AG08395 (cell line): ENCODE measurements around the gene CEP170B.
"Not testable (repeated sequence)": the region's sequence is repeated elsewhere in the genome, so short reads cannot be mapped to it uniquely, and the experiment has no call there.

Experiments
- DNase-seq: peaks from one replicate; pipeline ENCODE4 v3.0.0; 2012; ENCODE audit warnings: mixed read lengths, low spot score

CEP170B gene

DNA sequence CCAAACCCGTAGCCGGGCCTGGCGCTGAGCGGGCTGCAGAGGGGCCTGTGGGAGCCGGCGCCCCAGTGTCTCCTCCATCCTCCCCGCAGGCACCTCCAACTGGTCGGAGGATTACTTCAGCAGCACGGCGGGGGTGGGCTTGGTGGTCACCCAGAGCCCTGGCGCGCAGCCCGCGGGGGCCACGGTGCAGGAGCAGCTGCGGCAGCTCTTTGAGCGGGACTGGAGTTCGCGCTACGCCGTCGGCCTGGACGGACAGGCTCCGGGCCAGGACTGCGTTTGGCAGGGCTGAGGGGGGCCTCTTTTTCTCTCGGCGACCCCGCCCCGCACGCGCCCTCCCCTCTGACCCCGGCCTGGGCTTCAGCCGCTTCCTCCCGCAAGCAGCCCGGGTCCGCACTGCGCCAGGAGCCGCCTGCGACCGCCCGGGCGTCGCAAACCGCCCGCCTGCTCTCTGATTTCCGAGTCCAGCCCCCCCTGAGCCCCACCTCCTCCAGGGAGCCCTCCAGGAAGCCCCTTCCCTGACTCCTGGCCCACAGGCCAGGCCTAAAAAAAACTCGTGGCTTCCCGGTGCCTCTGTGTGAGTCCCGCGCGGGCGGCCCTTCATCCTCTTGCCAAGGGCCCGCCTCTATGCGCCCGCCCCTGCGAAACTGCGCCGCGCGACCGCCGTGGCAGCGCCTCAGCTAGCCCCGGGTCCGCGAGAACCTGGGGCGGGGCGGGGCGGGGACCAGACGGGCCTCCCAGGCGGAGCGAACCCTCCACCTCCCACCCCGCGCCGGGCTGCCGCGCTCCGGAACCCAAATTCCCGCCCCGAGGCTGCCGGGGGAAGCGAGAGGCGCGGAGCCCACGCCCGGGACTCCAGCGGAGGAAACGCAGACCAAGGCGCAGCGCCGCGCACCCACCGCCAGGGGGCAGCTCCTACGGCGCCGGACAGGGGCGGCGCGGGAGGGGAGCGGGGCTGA is 67.9 kb downstream of the CEP170B start:
- DNase-seq = peak; percentile 94

GRCh38 chr14:104933746-104934733 is 69.0 kb downstream of the CEP170B start:
- DNase-seq = peak; percentile 1

GRCh38 chr14:104935026-104935650 is 70.1 kb downstream of the CEP170B start:
- peak; percentile 2 for DNase-seq

DNA sequence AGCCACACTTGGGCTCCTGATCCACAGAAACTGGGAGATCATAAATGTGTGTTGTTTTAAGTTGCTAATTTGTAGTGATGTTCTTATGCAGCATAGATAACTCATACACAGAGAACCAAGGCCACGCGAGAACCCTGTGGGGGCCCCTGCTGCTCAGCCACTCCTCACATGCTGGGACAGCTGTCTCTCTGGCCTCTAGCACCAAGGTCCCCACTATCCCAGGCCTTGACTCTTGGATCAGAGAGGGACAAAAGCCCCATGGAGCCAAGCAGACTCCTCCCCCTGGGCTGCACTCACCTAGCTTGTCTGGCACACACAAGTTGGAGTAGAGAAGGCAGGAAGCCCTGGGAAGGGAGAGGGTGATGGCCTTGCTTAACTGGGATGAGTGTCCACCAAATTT is 70.9 kb downstream of the CEP170B start:
- DNase-seq = no peak

DNA sequence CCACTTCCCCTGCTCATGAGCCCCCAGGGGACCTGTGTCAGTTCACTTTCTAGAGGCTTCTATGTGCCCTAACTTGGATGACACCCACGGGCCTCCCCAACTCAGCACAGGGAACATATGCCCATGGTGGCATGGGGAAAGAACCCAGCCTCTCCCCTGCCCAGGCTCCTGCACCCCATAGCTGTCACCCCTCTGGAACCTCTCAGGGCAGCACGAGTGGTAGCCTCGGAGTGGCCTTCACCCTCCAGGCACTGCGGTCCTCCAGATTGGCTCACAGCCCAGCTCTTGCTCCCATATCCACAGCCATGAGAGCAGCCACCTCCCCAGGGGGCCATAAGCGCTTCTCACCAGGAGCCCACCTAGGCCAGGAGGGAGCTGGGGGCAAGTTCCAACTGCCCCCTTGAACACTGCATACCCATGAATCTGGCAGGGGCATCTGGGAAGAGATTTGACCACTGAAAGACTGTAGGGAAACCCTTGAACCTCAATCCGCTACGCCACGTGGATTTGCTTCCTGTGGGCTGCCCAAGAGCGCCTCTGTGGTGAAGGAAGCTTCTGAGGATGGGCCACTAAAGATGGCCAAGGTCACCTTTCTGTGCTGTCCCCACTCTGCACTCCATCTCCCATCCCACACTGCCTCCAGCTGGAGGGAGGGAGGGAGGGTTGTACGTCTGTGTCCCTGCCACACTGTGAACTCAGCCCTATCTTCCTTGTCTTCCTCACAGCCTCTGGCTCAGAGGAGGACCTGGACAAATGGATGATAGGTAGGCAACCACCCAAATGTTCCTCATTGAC is 71.5 kb downstream of the CEP170B start:
- peak; percentile 3 for DNase-seq

DNA sequence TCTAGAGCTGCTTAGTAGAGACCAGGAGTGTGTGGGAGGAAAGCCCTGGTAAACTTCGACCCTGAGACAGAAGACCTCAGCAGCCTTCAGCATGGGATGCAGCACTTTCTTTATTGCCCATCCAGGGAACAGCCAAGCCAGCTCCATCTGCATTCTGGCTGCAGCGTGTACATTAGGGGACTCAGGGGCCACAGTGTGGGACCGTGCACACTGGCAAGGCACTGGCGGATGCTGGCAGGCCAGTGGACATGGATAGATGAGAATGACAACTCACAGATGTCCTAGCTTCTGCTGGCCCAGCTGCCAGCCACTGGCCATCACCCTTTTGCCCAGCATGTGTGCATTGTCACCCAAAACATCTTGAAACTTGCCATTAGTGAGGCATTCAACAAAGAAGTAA is 72.1 kb downstream of the CEP170B start:
- DNase-seq = peak; percentile 4

DNA sequence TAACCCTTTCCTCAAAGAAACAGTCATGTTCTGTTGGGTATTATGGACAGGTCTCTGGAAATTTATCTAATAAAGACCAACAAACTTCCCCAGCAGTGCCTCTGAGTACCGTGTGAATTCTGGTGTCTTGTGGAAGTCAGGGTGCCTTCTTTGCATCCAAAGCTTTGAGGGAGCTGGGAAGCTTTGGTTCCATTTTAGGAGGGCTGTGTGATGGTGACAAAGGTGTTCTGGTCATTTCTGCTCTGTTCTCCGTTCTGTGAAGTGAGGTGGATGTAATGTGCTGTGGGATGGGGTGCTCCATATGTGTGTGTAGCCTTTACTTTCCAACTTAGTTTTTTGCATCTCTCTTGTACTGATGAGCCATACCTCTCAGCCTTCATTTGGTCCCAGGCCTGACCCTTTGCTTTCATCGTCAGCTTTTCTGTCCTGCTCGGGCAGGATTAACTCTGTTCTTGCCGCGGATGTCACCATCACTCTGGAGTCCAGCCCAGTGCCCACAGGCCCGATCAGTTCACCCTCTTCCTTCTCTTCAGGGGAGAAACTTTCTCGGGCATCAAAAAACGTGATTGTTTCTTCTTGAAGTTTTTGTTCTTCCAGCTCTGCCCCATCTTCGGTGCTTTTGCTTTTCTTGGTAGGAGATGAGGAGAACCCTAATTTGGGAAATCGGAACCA is 72.8 kb downstream of the CEP170B start:
- DNase-seq = peak; percentile 1

DNA sequence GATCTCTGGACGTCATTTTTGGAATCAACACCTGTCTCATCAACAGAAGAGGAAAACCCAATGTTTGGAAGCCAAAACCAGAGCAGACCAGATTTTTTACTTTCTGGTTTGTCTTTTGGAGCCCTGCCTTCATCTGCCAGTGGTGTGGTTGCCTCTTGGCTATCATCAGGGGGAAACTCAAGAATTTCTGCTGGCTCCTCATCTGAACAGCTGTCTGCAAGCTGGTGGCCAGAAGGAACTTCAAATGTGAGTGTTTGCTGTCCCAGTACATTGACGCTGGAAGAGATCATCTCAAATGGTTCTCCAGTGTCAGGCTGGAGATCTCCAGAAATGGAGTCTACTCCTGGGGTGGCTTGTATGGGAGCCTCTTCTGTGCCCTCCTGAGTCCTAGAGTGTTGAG is 73.4 kb downstream of the CEP170B start:
- no peak for DNase-seq

DNA sequence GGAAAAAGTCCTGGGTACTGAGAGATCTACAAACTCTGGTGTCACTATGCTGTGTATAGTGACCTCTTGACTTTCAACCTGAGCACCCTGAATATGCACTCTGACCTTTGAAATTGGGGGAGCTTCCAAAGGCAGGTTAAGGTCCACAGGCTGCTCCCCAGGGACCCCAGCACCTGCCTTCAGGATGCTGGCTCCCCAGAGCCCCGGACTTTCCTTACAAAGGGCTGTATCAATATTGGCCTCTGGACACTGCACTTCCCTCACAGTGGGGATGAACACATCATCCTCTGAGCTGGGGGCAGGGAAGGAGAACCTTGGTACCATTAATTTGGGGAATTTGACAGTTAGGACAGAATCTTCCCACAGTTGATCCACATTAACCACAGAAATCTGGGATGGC is 73.9 kb downstream of the CEP170B start:
- DNase-seq = no peak

GRCh38 chr14:104939666-104940410 is 74.8 kb downstream of the CEP170B start:
- DNase-seq = no peak

- peak; percentile 2 for DNase-seq
Measured at GRCh38 chr14:104940526-104941150, 75.6 kb downstream of the CEP170B start.

DNA sequence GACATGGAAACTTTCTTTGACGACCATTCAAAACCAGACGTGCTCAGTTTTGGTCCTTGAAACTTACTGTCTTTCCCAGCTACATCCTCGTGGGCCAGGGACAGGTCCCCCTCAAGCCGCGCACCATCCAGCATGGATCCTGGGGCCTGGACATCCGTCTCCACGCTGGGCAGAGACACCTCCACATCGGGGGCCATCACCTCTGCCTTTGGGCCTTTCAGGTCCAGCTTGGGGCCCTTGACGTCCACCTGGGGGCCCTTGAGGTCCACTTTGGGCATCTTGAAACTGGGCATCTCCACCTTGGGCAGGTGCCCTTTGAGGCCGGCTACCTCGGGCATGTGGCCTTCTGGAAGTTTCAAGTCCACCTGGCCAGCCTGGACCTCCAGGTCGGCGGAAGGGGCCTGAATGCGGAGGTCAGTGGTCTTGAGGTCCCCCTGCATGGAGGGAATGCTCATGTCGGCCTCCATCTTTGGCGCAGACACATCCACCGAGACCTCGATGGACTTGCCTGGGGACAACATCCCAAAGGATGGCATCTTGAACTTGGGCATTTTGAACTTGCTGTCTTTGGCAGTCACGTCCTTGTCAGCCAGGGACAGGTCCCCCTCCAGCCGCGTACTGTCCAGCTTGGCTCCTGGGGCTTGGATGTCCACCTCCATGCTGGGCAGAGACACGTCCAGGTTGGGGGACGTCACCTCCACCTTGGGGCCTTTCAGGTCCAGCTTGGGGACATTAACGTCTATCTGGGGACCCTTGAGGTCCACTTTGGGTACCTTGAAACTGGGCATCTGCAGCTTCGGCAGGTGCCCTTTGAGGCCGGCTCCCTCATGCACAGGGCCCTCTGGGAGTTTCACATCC is 76.7 kb downstream of the CEP170B start:
- DNase-seq = no peak

- DNase-seq = no peak
Measured at GRCh38 chr14:104942586-104942985, 77.5 kb downstream of the CEP170B start.

DNA sequence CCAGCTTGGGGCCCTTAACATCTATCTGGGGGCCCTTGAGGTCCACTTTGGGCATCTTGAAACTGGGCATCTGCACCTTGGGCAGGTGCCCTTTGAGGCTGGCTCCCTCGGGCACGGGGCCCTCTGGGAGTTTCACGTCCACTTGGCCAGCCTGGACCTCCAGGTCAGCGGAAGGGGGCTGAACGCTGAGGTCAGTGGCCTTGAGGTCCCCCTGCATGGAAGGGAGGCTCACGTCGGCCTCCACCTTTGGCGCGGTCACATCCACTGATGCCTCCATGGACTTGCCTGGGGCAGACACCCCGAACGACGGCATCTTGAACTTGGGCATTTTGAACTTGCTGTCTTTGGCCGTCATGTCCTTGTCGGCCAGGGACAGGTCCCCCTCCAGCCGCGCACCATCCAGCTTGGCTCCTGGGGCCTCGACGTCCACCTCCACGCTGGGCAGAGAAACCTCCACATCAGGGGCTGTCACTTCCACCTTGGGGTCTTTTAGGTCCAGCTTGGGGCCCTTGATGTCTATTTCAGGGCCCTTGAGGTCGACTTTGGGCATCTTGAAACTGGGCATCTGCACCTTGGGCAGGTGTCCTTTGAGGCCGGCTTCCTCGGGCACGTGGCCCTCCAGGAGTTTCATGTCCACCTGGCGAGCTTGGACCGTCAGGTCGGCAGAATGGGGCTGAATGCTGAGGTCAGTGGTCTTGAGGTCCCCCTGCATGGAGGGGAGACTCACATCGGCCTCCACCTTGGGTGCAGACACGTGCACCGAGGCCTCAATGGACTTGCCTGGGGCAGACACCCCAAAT is 78.3 kb downstream of the CEP170B start:
- not testable (repeated sequence) for DNase-seq

DNA sequence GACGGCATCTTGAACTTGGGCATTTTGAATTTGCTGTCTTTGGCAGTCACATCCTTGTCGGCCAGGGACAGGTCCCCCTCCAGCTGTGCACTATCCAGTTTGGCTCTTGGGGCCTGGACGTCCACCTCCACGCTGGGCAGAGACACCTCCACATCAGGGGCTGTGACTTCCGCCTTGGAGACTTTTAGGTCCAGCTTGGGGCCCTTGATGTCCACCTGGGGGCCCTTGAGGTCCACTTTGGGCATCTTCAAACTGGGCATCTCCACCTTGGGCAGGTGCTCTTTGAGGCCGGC is 78.9 kb downstream of the CEP170B start:
- DNase-seq = not testable (repeated sequence)

- DNase-seq = not testable (repeated sequence)
Measured at GRCh38 chr14:104944436-104945205, 79.6 kb downstream of the CEP170B start.

DNA sequence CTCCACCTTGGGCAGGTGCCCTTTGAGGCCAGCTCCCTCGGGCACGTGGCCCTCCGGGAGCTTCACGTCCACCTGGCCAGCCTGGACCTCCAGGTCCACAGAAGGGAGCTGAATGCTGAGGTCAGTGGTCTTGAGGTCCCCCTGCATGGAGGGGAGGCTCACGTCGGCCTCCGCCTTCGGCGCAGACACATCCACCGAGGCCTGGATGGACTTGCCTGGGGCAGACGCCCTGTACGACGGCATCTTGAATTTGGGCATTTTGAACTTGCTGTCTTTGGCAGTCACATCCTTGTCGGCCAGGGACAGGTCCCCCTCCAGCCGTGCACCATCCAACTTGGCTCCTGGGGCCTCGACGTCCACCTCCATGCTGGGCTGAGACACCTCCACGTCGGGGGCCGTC is 80.2 kb downstream of the CEP170B start:
- DNase-seq = not testable (repeated sequence)
